H1 (cell line): ENCODE measurements around the gene NF1. TPM values are rescaled to one million over a fixed set of nuclear protein-coding genes. Genes with fewer than 3 reads are reported as not detected.

ENCODE experiments used
- CTCF ChIA-PET: fragments of 300-600 bp; sonication (Branson Sonifier 250); formaldehyde crosslinking; loops from one replicate; lab custom pipeline; 2021; ENCODE audit not compliant: partially characterized antibody; lab: Charles Lee
- POLR2A ChIA-PET: fragments of 300-600 bp; sonication (Branson Sonifier 250); formaldehyde crosslinking; loops from one replicate; lab custom pipeline; 2021; ENCODE audit warnings: inconsistent platforms; ENCODE audit not compliant: partially characterized antibody; lab: Charles Lee
- DNase-seq, 2 experiments: peaks; one replicate each; pipeline versions ENCODE4 v3.0.0 to v3.0.0-alpha.2; 2010 to 2022; ENCODE audit warnings: low spot score in 2 of 2, low read depth in 1 of 2, mixed read lengths in 1 of 2
- FAIRE-seq: peaks from 2 replicates; lab custom pipeline; 2011; peaks lifted over from hg19 to GRCh38; lab: Jason Lieb, UNC
- H2AFZ ChIP-seq: 2 replicates; pipeline ENCODE4 v1.8.1; 2012; ENCODE audit warnings: low read length, inconsistent platforms
- H2AK5ac ChIP-seq: 2 replicates; pipeline ENCODE4 v1.6.1; 2013; ENCODE audit warnings: low read depth, low read length
- H2BK120ac ChIP-seq: replicated peaks from 2 replicates; pipeline ENCODE3; 2013; ENCODE audit warnings: low read depth, low read length, inconsistent platforms
- H2BK12ac ChIP-seq: 2 replicates; pipeline ENCODE4 v1.6.1; 2013; ENCODE audit warnings: low read depth, low read length
- H2BK15ac ChIP-seq: 2 replicates; pipeline ENCODE4 v1.6.1; 2013; ENCODE audit warnings: low read length
- H2BK20ac ChIP-seq: 2 replicates; pipeline ENCODE4 v1.6.1; 2013; ENCODE audit warnings: low read length
- H2BK5ac ChIP-seq: 2 replicates; pipeline ENCODE4 v1.6.1; 2013; ENCODE audit warnings: low read depth, low read length
- H3K14ac ChIP-seq: 2 replicates; pipeline ENCODE4 v1.6.1; 2013; ENCODE audit warnings: inconsistent platforms; ENCODE audit not compliant: insufficient read length
- H3K18ac ChIP-seq: 2 replicates; pipeline ENCODE4 v1.6.1; 2013; ENCODE audit warnings: low read length; ENCODE audit errors: extremely low read depth
- H3K23ac ChIP-seq: 2 replicates; pipeline ENCODE4 v1.6.1; 2013; ENCODE audit warnings: inconsistent platforms; ENCODE audit not compliant: insufficient read length
- H3K23me2 ChIP-seq: 2 replicates; pipeline ENCODE4 v1.6.1; 2013; ENCODE audit warnings: low read depth, low read length
- H3K27ac ChIP-seq: 2 replicates; pipeline ENCODE4 v1.6.1; 2011; ENCODE audit warnings: low read depth, low read length, inconsistent platforms
- H3K27me3 ChIP-seq, 4 experiments: replicated peaks in 1 of 4; 1 replicate in 1 of 4; 2 replicates in 3 of 4; pipeline versions ENCODE4 v1.6.1 to v1.8.1; 2011 to 2013; ENCODE audit warnings: low read length in 3 of 4, mild to moderate bottlenecking in 3 of 4, inconsistent platforms in 2 of 4, mixed read lengths in 2 of 4, moderate library complexity in 1 of 4; ENCODE audit not compliant: control insufficient read depth in 3 of 4, insufficient read depth in 3 of 4; ENCODE audit errors: extremely low read depth in 1 of 4
- H3K36me3 ChIP-seq, 4 experiments: 2 replicates each; pipeline versions ENCODE4 v1.6.1 to v1.8.1; 2011 to 2013; ENCODE audit warnings: mild to moderate bottlenecking in 4 of 4, low read length in 3 of 4, moderate library complexity in 2 of 4, control low read depth in 1 of 4, inconsistent platforms in 1 of 4; ENCODE audit not compliant: insufficient read depth in 4 of 4, control insufficient read depth in 2 of 4
- H3K4ac ChIP-seq: replicated peaks from 2 replicates; pipeline ENCODE3; 2013; ENCODE audit warnings: low read length, low read depth, mixed read lengths, inconsistent platforms; ENCODE audit not compliant: insufficient read length
- H3K4me1 ChIP-seq, 4 experiments: replicated peaks in 1 of 4; 1 replicate in 1 of 4; 2 replicates in 3 of 4; pipeline versions ENCODE4 v1.6.1 to v1.8.1; 2011 to 2013; ENCODE audit warnings: low read length in 3 of 4, inconsistent platforms in 2 of 4, mixed read lengths in 1 of 4; ENCODE audit not compliant: insufficient read depth in 4 of 4, control insufficient read depth in 3 of 4
- H3K4me2 ChIP-seq, 2 experiments: 2 replicates each; pipeline versions ENCODE4 v1.6.1 to v1.8.1; 2011 to 2013; ENCODE audit warnings: low read depth in 2 of 2, low read length in 2 of 2, control low read depth in 1 of 2, inconsistent platforms in 1 of 2, mild to moderate bottlenecking in 1 of 2; ENCODE audit not compliant: insufficient read depth in 1 of 2
- H3K4me3 ChIP-seq, 4 experiments: fragments of 200-600, 300-600 bp in 1 of 4; sonication (generic), shearing (Covaris generic), sonication (Bioruptor Twin) in 1 of 4; 2 replicates each; pipeline versions ENCODE4 v1.5.1 to v1.8.1; 2011 to 2016; ENCODE audit warnings: low read length in 4 of 4, low read depth in 3 of 4, control low read depth in 2 of 4, inconsistent platforms in 2 of 4, mild to moderate bottlenecking in 2 of 4, mixed read lengths in 1 of 4, moderate library complexity in 1 of 4; ENCODE audit not compliant: insufficient read depth in 2 of 4; ENCODE audit errors: extremely low read depth in 1 of 4
- H3K56ac ChIP-seq: replicated peaks from 2 replicates; pipeline ENCODE3; 2013; ENCODE audit warnings: low read depth, mild to moderate bottlenecking, mixed read lengths, low read length, inconsistent platforms; ENCODE audit not compliant: insufficient read length
- H3K79me1 ChIP-seq: 2 replicates; pipeline ENCODE4 v1.6.1; 2013; ENCODE audit warnings: low read depth, low read length, control low read depth
- H3K79me2 ChIP-seq, 2 experiments: 2 replicates each; pipeline versions ENCODE4 v1.6.1 to v1.8.1; 2012 to 2013; ENCODE audit warnings: low read length in 2 of 2, mild to moderate bottlenecking in 2 of 2, inconsistent platforms in 1 of 2; ENCODE audit not compliant: insufficient read depth in 2 of 2, control insufficient read depth in 1 of 2
- H3K9ac ChIP-seq, 4 experiments: replicated peaks in 1 of 4; 1 replicate in 1 of 4; 2 replicates in 3 of 4; pipeline versions ENCODE4 v1.6.1 to v1.8.1; 2011 to 2013; ENCODE audit warnings: low read depth in 3 of 4, low read length in 3 of 4, control low read depth in 2 of 4, mild to moderate bottlenecking in 2 of 4, moderate library complexity in 2 of 4, inconsistent platforms in 1 of 4; ENCODE audit errors: extremely low read depth in 1 of 4
- H3K9me3 ChIP-seq, 2 experiments: 2 replicates each; pipeline versions ENCODE4 v1.6.1 to v1.8.1; 2012 to 2013; ENCODE audit warnings: mild to moderate bottlenecking in 2 of 2, moderate library complexity in 2 of 2, control low read depth in 1 of 2, inconsistent platforms in 1 of 2, low read depth in 1 of 2, low read length in 1 of 2, mixed read lengths in 1 of 2; ENCODE audit not compliant: insufficient read depth in 2 of 2
- H4K20me1 ChIP-seq, 2 experiments: replicated peaks in 1 of 2; 2 replicates each; pipeline versions ENCODE3 to v1.8.1; 2011 to 2013; ENCODE audit warnings: inconsistent platforms in 2 of 2, low read length in 2 of 2, mild to moderate bottlenecking in 1 of 2; ENCODE audit not compliant: insufficient read depth in 2 of 2, control insufficient read depth in 1 of 2
- H4K5ac ChIP-seq: 2 replicates; pipeline ENCODE4 v1.6.1; 2013; ENCODE audit warnings: low read length, low read depth, mixed read lengths, inconsistent platforms; ENCODE audit not compliant: insufficient read length
- H4K8ac ChIP-seq: 2 replicates; pipeline ENCODE4 v1.8.0; 2013; ENCODE audit warnings: mild to moderate bottlenecking, moderate library complexity, low read length, inconsistent platforms; ENCODE audit not compliant: insufficient read depth; ENCODE audit errors: extremely low read depth
- H4K91ac ChIP-seq: replicated peaks from 2 replicates; pipeline ENCODE3; 2013; ENCODE audit warnings: low read length, mixed read lengths, inconsistent platforms; ENCODE audit not compliant: insufficient read length
- BACH1 ChIP-seq: IDR thresholded peaks from 2 replicates; pipeline ENCODE4 v1.6.1; 2012; ENCODE audit warnings: low read length, improper control_type of control experiment
- GABPA ChIP-seq: IDR thresholded peaks from 2 replicates; pipeline ENCODE4 v1.6.1; 2011; ENCODE audit warnings: mild to moderate bottlenecking, low read length, moderate library complexity, borderline replicate concordance; ENCODE audit not compliant: insufficient read depth
- HDAC2 ChIP-seq, 2 experiments: fragments of 300-600 bp in 1 of 2; sonication (generic) in 1 of 2; IDR thresholded peaks; 2 replicates each; pipeline ENCODE4 v1.6.1; 2011 to 2012; ENCODE audit warnings: low read depth in 2 of 2, low read length in 2 of 2, mild to moderate bottlenecking in 2 of 2, moderate library complexity in 2 of 2, borderline replicate concordance in 1 of 2, inconsistent platforms in 1 of 2
- WGBS, 2 experiments: shearing (Covaris generic) in 1 of 2; methylation state at CpG; one replicate each; pipeline versions ENCODE4 v1.1.6 to v1.1.7; 2013 to 2015; ENCODE audit warnings: low lambda C conversion rate in 2 of 2, mixed read lengths in 2 of 2, inconsistent platforms in 1 of 2, low coverage in 1 of 2, missing lambda C conversion rate in 1 of 2; ENCODE audit not compliant: insufficient replicate concordance in 2 of 2, insufficient coverage in 1 of 2, insufficient read length in 1 of 2; ENCODE audit errors: extremely low coverage in 1 of 2, missing lambda C conversion rate in 1 of 2; 5-methylcytosine and 5-hydroxymethylcytosine counted together
- polyA plus RNA-seq, 7 experiments: library from polyadenylated mRNA; depleted of rRNA in 3 of 7; stranded (reverse) in 5 of 7; unstranded in 2 of 7; fragments of >200 nt in 5 of 7; fragments of 200-250 nt in 2 of 7; gene quantifications; 1 replicate in 5 of 7; 2 replicates in 1 of 7; 4 replicates in 1 of 7; pipeline versions ENCODE4 v1.2.1 to v1.2.3, GENCODE V29; 2011 to 2013; ENCODE audit warnings: missing spikeins in 2 of 7, mixed read lengths in 2 of 7
- total RNA-seq: library from RNA; stranded (reverse); fragmentation: NEBNext Ultra II Directional; extraction: Animal tissue kit (Norgen Biotek cat#: 25700); gene quantifications from 2 replicates; pipeline ENCODE4 v1.2.1, GENCODE V29; 2021
- TF ChIP-seq, protein P1 (sequence below): IDR thresholded peaks from 2 replicates; pipeline ENCODE4 v1.6.1; 2012; ENCODE audit warnings: low read length, inconsistent platforms

NF1 gene
- total and polyA plus RNA-seq, 2 of the 8 experiments (the other 6 are each of a cell fraction or from before 2014, with no cell fraction given), result 19.3 to 29.6 TPM

DNA sequence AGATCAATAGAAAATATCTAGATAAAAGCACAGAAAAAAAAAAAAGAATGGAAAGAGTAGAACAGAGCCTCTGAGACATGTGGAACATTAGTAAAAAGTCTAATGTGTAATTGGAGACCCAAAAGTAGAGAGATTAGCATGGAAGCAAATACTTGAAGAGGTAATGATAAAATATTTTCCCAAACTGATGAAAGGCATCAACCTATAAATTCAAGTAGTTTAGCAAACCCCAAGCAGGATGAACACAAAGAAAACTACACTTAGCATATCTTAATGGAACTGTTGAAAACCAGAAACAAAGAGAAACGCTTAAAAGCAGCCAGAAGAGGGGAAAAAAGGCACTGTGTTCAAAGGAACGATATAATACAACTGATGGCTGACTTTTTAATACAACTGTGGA is 16.4 kb downstream of the NF1 start:
- H3K4me1 ChIP-seq, result peaks cover 0 to 9% (median 0%) of the 10 kb centered on the region in 4 experiments; a peak in 5 of 7 replicates
- no peak overlapping the region for H3K56ac ChIP-seq
- DNase-seq (no peak), FAIRE-seq (no peak)
- H3K9ac ChIP-seq, result no peak overlapping the region
- CTCF ChIA-PET, result no interaction called here
- H2BK120ac ChIP-seq, result no peak overlapping the region
- peaks cover 4% of the 10 kb centered on the region for H3K79me1 ChIP-seq
- no peak overlapping the region for H2BK12ac ChIP-seq
- H2AK5ac ChIP-seq, result no peak overlapping the region
- H3K23me2 ChIP-seq, result no peaks in the 10 kb centered on the region
- H3K4me2 ChIP-seq, result no peak overlapping the region
- H2BK15ac ChIP-seq, result no peak overlapping the region
- no peak overlapping the region for H4K91ac ChIP-seq
- no peak overlapping the region for H2BK20ac ChIP-seq
- H4K20me1 ChIP-seq, result no peaks in the 10 kb centered on the region
- H3K36me3 ChIP-seq, result no peaks in the 10 kb centered on the region
- no peak overlapping the region for H2BK5ac ChIP-seq
- H3K23ac ChIP-seq, result no peak overlapping the region
- H3K27ac ChIP-seq, result no peak overlapping the region
- H4K5ac ChIP-seq, result no peak overlapping the region
- H4K8ac ChIP-seq, result no peak overlapping the region
- H2AFZ ChIP-seq, result no peak overlapping the region
- H3K18ac ChIP-seq, result no peak overlapping the region
- no peak overlapping the region for H3K4ac ChIP-seq
- no peaks in the 10 kb centered on the region for H3K9me3 ChIP-seq
- H3K4me3 ChIP-seq, result no peak overlapping the region
- H3K79me2 ChIP-seq, result peaks cover 0 to 65% of the 10 kb centered on the region in 2 experiments; a peak in 2 of 4 replicates
- no peak overlapping the region for H3K14ac ChIP-seq
- POLR2A ChIA-PET, result interaction anchor here (1.3 kb wide), 1 partner anchor 16 kb away, joined by 7 read pairs; the partner anchor contains the start of gene NF1
- H3K27me3 ChIP-seq, result no peaks in the 10 kb centered on the region
- TF ChIP-seq BACH1 (no peak), HDAC2 (IDR thresholded peaks at IDR 0.05; ENCODE audit: borderline replicate concordance in 1 of 2, low read depth in 2 of 2, low read length in 2 of 2) (no peak), GABPA (no peak)
- TF ChIP-seq, protein P1, sequence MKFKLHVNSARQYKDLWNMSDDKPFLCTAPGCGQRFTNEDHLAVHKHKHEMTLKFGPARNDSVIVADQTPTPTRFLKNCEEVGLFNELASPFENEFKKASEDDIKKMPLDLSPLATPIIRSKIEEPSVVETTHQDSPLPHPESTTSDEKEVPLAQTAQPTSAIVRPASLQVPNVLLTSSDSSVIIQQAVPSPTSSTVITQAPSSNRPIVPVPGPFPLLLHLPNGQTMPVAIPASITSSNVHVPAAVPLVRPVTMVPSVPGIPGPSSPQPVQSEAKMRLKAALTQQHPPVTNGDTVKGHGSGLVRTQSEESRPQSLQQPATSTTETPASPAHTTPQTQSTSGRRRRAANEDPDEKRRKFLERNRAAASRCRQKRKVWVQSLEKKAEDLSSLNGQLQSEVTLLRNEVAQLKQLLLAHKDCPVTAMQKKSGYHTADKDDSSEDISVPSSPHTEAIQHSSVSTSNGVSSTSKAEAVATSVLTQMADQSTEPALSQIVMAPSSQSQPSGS, result no peak
- WGBS, 2 experiments, result 6% methylated on average over 2 of the region's 2 CpGs; no CpG with 5 or more reads in 1 of the 2 experiments
